ENCODE results near the gene MRPL36.
"Not testable (repeated sequence)": the region's sequence is repeated elsewhere in the genome, so short reads cannot be mapped to it uniquely, and the experiment has no call there.

MRPL36 gene

GRCh38 chr5:1799602-1800471 lies at the start of gene MRPL36:
TSS of gene MRPL36 (minus strand) at chr5:1799837. CDS start at chr5:1798935, 902 bp downstream.
- peak; percentile 94 for DNase-seq

GRCh38 chr5:1847611-1848010 lies 48.0 kb upstream of the MRPL36 start:
- no peak for DNase-seq

DNA sequence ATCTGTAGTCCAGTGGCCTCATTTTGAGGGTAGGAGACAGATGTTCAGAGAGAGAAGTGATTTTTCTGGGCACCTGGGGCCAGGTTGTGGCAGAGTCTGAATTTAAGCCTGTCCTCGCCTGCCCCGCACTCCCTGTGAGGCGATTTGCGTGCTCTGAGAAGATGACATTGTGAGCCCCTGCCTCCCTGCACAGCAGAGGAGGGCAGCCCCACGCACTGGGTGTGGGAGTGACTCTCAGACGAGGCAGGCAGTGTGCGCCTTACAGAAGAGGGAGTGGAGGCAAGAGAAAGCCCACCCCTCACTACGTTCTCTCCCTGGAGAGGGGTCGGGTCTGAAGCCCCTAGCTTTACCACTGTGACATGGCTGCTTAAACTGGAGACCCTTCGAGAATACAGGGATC lies 47.4 kb upstream of the MRPL36 start:
- DNase-seq: no peak

GRCh38 chr5:1846583-1846982 lies 46.9 kb upstream of the MRPL36 start:
- no peak for DNase-seq

GRCh38 chr5:1845696-1846095 lies 46.1 kb upstream of the MRPL36 start:
- no peak for DNase-seq

DNA sequence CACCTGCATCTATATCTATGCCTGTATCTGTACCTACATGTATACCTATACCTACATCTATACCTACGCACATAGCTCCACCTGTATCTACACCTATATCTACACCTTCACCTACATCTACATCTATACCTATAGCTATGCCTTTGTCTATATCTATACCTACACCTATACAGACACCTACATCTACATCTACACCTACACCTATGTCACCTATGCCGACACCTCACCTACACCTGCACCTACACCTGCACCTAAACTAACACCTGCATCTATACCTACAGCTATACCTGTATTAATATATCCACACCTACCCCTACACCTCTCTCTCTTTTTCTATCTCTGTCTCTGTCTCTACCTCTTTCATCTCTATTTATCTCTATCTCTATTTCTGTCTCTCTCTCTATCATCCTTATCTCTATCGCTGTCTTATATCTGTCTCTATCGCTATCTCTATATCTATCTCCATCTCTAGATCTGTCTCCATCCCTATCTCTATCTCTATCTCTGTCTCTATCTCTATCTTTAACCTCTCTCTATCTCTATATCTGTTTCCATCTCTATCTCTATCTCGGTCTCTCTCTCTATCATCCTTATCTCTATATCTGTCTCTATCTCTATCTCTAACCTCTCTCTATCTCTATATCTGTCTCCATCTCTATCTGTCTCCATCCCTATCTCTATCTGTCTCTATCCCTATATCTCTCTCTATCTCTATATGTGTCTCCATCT lies 45.2 kb upstream of the MRPL36 start:
- no peak for DNase-seq

DNA sequence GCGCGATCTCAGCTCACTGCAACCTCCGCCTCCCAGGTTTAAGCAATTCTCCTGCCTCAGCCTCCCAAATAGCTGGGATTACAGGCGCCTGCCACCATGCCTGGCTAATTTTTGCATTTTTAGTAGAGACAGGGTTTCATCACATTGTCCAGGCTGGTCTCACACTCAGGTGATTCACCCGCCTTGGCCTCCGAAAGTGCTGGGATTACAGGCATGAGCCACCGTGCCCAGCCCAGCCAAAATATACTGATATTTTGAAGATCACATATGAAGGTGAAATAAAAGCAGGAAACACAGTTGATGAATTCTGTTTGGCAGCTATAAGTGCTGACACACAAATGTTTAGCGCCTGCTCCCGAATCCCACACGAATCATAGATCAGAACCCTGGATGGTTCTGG lies 44.1 kb upstream of the MRPL36 start:
- not testable (repeated sequence) for DNase-seq

DNA sequence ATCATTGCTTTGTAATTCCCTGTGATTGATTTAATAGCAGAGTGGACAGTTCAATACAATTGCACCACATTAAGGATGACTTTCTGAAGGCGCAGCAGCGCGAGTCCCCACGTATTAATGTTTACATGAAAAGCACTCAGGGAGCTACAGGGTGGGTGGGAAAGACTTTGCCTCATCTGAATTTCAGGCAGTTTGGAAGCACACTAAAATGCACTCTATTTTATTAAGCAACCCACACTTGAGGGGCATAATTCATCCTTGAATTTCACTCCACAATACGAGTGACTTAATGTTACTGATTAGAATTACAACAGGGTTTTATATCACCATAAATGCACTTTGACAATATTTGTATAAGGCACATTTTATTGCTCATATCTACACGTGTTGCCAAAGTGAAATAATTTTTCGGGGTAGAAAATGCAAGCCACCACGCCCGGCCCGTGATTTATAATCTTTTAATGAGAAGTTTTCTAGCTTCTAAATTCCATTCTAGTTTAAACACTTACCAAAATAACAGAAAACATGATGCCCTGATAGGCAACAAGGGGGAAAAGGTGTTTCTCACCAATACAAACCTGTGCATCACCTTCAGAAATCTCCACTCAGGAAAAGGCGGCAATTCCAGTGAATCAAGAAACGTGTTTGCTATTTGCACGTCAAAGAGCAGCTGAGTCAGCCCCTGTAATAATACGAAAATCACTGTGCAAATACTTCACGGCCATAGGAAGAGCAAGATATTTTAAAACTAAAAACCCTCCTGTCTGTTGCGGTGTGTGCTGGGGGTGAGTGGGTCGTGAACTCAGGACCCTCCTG lies 42.6 kb upstream of the MRPL36 start:
- no peak for DNase-seq

GRCh38 chr5:1840741-1841521 lies 41.3 kb upstream of the MRPL36 start:
- DNase-seq: no peak

DNA sequence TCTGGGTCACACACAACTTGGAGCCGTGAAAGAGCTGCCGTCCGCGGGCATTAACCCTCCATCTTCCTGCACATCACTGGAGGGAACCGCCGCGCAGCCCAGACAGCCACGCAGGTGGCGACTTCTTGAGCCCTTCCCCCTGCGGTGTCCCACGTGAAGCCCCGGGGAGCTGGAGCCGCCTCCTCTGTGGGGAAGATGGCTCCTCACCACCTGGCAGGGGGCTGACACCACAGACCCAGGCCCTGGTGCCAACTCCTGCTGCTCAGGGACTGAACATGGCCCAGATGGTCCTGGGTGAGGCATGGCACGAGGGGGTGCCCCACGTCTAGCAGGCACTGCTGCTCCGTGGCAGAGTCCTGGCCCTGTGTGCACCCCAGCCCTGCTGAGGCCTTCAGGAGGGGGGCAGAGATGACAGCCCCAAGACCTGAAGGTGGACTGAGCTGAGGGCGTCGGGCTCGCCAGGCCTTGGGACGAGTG lies 40.5 kb upstream of the MRPL36 start:
- no peak for DNase-seq

DNA sequence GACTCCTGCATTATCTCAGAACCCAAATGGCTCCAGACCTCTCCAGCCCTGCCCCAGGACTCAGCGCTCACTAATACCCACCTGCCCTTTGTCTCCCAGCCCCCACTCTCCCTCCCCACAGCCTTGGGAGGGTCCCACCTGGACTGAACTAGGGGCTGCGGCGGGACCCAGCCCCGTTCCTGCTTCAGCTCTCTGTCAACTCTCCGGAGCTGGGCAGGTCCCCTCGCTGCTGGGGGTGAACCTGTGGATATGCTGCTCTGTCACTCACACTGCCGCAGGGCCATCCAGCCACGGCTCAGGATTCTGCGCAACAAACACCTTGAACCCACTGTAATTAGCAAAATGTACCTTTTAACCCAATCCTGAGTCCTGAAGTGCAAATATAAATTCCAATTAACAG lies 38.4 kb upstream of the MRPL36 start:
- no peak for DNase-seq

GRCh38 chr5:1836891-1837880 lies 37.5 kb upstream of the MRPL36 start:
- DNase-seq: no peak

- no peak for DNase-seq
Observed at GRCh38 chr5:1836176-1836890, 36.7 kb upstream of the MRPL36 start.

DNA sequence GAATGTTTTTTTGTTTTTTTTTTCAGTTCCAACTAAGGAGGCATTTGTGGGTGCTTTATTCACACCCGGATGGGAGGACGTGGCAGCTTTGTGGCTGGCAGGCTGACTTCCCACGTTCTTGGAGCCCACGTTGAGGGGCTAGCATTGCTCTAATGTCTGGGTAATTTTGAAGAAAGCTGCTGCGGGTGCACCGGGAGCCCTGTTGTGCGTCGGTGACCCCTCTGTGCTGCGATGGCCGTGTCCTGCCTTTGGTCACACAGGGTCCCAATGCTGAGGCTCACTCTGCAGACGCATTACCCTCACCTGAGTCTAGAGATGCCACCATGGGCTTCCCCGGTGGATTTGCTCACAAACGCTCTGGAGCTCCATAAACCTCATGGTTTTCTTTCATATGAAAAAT lies 35.8 kb upstream of the MRPL36 start:
- no peak for DNase-seq

DNA sequence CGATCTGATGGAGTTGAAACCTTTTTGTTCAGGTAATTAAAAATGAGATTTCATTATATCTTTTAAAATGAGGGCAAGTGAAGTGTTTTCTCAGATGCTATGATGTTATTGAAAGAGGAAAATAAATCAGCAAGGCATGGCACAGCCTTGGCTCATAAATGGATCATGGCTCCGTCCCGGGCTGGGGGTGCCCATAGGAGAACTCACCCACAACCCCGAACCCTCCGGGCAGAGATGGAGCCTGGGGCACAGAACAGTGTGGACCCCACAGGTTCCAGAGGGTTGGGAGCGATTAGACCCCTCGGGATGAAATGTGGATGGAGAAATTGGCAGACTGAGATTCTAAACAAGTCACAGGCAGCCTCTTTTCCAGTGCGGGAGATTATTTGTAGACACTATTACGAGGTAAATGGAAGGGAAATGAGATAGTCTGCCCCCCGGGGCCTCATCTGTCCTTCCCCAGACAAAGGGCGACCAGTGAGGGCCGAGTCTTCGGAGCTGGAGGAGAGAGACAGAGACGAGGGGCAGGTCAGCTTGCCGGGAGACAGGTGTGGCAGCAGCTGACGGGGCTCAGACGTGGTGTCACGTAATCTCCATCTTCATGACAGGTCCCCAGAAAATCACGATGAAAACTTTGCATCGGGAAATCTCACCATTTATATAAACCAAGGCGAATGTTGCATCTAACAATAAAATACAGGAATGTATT lies 35.2 kb upstream of the MRPL36 start:
- no peak for DNase-seq

- DNase-seq: no peak
Observed at GRCh38 chr5:1834022-1834551, 34.5 kb upstream of the MRPL36 start.

DNA sequence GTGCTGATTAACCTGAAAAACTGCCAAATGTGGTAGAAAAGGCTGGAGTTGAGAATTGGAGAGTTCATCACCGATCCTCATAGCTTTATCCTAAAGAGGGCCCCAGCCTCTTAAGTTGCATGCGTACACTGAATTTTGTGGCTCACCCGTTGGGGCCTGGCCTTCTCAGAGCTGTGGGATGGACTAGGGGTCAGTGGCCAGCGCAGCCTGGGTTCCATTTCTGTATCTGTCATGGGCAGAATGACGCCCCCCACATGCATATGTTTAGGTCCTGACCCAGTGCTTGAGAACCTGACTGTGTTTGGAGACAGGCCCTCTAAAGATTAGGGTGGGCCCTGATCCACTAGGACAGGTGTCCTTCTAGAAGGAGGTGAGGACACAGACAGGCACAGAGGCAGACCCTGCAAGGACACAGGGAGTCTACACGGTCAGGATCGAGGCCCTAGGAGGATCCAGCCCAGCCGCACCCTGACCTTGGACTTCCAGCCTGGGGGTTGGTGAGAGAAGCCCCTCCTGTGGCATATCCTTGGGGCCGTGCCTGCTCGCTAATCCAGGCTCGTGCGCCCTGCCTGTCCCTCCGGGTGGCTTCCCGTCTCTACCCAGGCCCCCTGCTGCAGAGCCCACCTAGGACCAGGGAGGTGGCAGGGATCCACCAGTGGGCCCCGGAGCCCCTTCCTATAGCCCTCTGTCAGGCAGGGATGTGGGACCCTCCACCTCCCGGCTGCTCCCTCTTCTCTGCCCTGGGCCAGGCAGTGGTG lies 33.8 kb upstream of the MRPL36 start:
- DNase-seq: no peak

GRCh38 chr5:1832511-1833250 lies 33.0 kb upstream of the MRPL36 start:
- DNase-seq: no peak
